GM12873 (cell line): ENCODE measurements around the gene ITGAD.

Experiments used
- CTCF ChIP-seq: IDR thresholded peaks from 2 replicates; pipeline ENCODE4 v1.5.1; 2012; ENCODE audit warnings: low read depth, mild to moderate bottlenecking, moderate library complexity, low read length, control low read depth; ENCODE audit not compliant: insufficient read depth; ENCODE audit errors: missing control alignments

The ITGAD gene

GRCh38 chr16:31428279-31428597 lies 35.1 kb downstream of the ITGAD start, which contains the start of gene COX6A2:
Gene COX6A2 (minus strand): TSS chr16:31428360. CDS start chr16:31428325, 35 bp downstream.
- TF ChIP-seq CTCF = no peak

GRCh38 chr16:31428638-31429247 lies 35.6 kb downstream of the ITGAD start:
- no peak for TF ChIP-seq CTCF

- TF ChIP-seq CTCF = no peak
These were observed 36.2 kb downstream of the ITGAD start for GRCh38 chr16:31429314-31429713.

- no peak for TF ChIP-seq CTCF
These were observed 36.7 kb downstream of the ITGAD start for GRCh38 chr16:31429796-31430195.

GRCh38 chr16:31430380-31431052 lies 37.4 kb downstream of the ITGAD start:
- no peak for TF ChIP-seq CTCF

GRCh38 chr16:31435341-31436220 lies 42.4 kb downstream of the ITGAD start:
- no peak for TF ChIP-seq CTCF
